Neural progenitor cell (in vitro differentiated cells): Measurements from ENCODE around the gene MYBBP1A. TPM values are rescaled to one million over a fixed set of nuclear protein-coding genes. Genes with fewer than 3 reads are reported as not detected.

ENCODE experiments used
- DNase-seq: peaks from one replicate; pipeline ENCODE4 v3.0.0-alpha.2; 2016; ENCODE audit warnings: low spot score
- H2AFZ ChIP-seq: fragments of 200-600 bp; sonication (generic); replicated peaks from 2 replicates; pipeline ENCODE4 v1.6.1; 2016; ENCODE audit warnings: antibody characterized with exemption
- H3F3A ChIP-seq: fragments of 200-600 bp; sonication (generic); 2 replicates; pipeline ENCODE4 v1.6.1; 2016; ENCODE audit warnings: antibody characterized with exemption, low read depth
- H3K27ac ChIP-seq: fragments of 200-600 bp; sonication (generic); 2 replicates; pipeline ENCODE4 v1.5.1; 2016; ENCODE audit warnings: mild to moderate bottlenecking
- H3K27me3 ChIP-seq: fragments of 200-600 bp; sonication (generic); 2 replicates; pipeline ENCODE4 v1.6.1; 2016; ENCODE audit warnings: mild to moderate bottlenecking, moderate library complexity
- H3K36me3 ChIP-seq: fragments of 200-600 bp; sonication (generic); 2 replicates; pipeline ENCODE4 v1.5.1; 2016
- H3K4me1 ChIP-seq: fragments of 200-600 bp; sonication (generic); 2 replicates; pipeline ENCODE4 v1.6.1; 2016; ENCODE audit warnings: mixed run types
- H3K4me2 ChIP-seq: fragments of 200-600 bp; sonication (generic); 2 replicates; pipeline ENCODE4 v1.6.1; 2016
- H3K4me3 ChIP-seq: fragments of 200-600 bp; sonication (generic); 2 replicates; pipeline ENCODE4 v1.5.1; 2016
- H3K79me2 ChIP-seq: fragments of 200-600 bp; sonication (generic); 2 replicates; pipeline ENCODE4 v1.6.1; 2016; ENCODE audit warnings: low read depth
- H3K9ac ChIP-seq: fragments of 200-600 bp; sonication (generic); 2 replicates; pipeline ENCODE4 v1.6.1; 2016
- H3K9me3 ChIP-seq: fragments of 200-600 bp; sonication (generic); 2 replicates; pipeline ENCODE4 v1.5.1; 2016; ENCODE audit warnings: low read depth
- H4K20me1 ChIP-seq: fragments of 200-600 bp; sonication (generic); 2 replicates; pipeline ENCODE4 v1.6.1; 2016; ENCODE audit warnings: low read depth
- H3K27ac Mint-ChIP-seq: 3 replicates; pipeline ENCODE4 v1.8.0; 2021; ENCODE audit warnings: mixed read lengths
- H3K27me3 Mint-ChIP-seq: 2 replicates; pipeline ENCODE4 v1.8.0; 2022; ENCODE audit warnings: low read depth, mild to moderate bottlenecking, inconsistent platforms, moderate library complexity, mixed read lengths; ENCODE audit not compliant: insufficient read depth
- H3K36me3 Mint-ChIP-seq: 3 replicates; pipeline ENCODE4 v1.8.0; 2021; ENCODE audit warnings: mixed read lengths
- H3K4me1 Mint-ChIP-seq: 3 replicates; pipeline ENCODE4 v1.8.0; 2021; ENCODE audit warnings: mixed read lengths
- H3K4me3 Mint-ChIP-seq: 3 replicates; pipeline ENCODE4 v1.8.0; 2021; ENCODE audit warnings: mild to moderate bottlenecking, moderate library complexity, mixed read lengths
- H3K9me3 Mint-ChIP-seq: 3 replicates; pipeline ENCODE4 v1.8.0; 2020; ENCODE audit warnings: mixed read lengths
- CTCF ChIP-seq: fragments of 200-600 bp; sonication (generic); IDR thresholded peaks from 2 replicates; pipeline ENCODE4 v1.5.1; 2017; ENCODE audit warnings: antibody characterized with exemption, mild to moderate bottlenecking
- EZH2 ChIP-seq: fragments of 200-600 bp; sonication (generic); IDR thresholded peaks from 2 replicates; pipeline ENCODE4 v1.6.1; 2017; ENCODE audit warnings: antibody characterized with exemption, mild to moderate bottlenecking, moderate library complexity
- EZH2phosphoT487 ChIP-seq: fragments of 200-600 bp; sonication (generic); IDR thresholded peaks from 2 replicates; pipeline ENCODE4 v1.6.1; 2017; ENCODE audit warnings: antibody characterized with exemption
- total RNA-seq: library from RNA; depleted of rRNA; stranded (reverse); fragments of >200 nt; gene quantifications from 2 replicates; pipeline ENCODE4 v1.2.3, GENCODE V29; 2015; ENCODE audit warnings: low replicate concordance

Gene MYBBP1A
- total RNA-seq, 1 donor from 2014 or later, result 17.4 TPM

GRCh38 chr17:4502466-4503154 is 52.6 kb downstream of the MYBBP1A start:
- Histone ChIP-seq H3K4me1 (peaks cover 15% of the 10 kb centered on the region), H3K27me3 (peaks cover 53% of the 10 kb centered on the region), H3K79me2 (no peaks in the 10 kb centered on the region), H3F3A (peaks cover 18% of the 10 kb centered on the region), H3K4me3 (no peak overlapping the region), H2AFZ (no peak overlapping the region), H4K20me1 (peaks cover 21% of the 10 kb centered on the region), H3K9me3 (no peaks in the 10 kb centered on the region), H3K27ac (no peak overlapping the region), H3K36me3 (no peaks in the 10 kb centered on the region), H3K9ac (no peak overlapping the region), H3K4me2 (no peak overlapping the region)
- H3K27ac Mint-ChIP-seq, result no peak overlapping the region
- peaks cover 13% of the 10 kb centered on the region for H3K4me1 Mint-ChIP-seq
- H3K4me3 Mint-ChIP-seq, result no peak overlapping the region
- no peak for DNase-seq
- TF ChIP-seq EZH2 (no peak), EZH2phosphoT487 (no peak), CTCF (no peak)
- no peaks in the 10 kb centered on the region for H3K36me3 Mint-ChIP-seq
- H3K9me3 Mint-ChIP-seq, result no peaks in the 10 kb centered on the region
- H3K27me3 Mint-ChIP-seq, result peaks cover 46% of the 10 kb centered on the region

DNA sequence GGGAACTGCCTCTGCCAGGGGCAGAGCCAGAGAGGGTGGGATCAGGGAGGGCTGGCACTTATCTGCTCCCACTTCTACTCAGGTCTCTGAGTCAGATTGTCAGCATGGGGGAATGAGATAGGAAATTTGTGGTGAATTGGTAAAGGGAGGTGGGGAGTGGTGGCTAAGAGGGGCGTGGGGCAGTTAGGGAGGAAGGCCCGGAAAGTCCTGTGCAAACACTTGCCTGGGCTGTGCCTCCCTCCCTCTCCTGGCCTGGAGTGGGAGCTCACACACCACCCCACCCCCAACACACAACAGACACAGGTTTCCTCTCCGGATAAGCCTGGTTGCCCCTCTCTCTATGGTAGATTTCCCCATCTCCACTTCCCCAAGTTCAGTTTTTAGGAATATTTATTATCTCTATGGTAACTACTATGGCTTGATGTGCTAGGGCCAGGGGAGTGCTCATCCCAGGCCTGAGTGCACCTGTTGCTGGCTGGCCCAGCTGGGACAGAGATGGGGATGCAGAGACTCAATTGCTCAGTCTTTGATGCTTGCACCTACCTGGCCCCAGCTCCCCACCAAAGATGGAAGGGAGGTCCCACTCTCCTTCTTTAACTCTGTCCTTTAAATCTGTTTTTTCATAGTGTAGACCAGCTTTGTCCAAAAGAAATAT is 53.8 kb downstream of the MYBBP1A start:
- no peak overlapping the region for H3K4me3 ChIP-seq
- peaks cover 18% of the 10 kb centered on the region for H3F3A ChIP-seq
- peaks cover 65% of the 10 kb centered on the region for H3K27me3 ChIP-seq

DNA sequence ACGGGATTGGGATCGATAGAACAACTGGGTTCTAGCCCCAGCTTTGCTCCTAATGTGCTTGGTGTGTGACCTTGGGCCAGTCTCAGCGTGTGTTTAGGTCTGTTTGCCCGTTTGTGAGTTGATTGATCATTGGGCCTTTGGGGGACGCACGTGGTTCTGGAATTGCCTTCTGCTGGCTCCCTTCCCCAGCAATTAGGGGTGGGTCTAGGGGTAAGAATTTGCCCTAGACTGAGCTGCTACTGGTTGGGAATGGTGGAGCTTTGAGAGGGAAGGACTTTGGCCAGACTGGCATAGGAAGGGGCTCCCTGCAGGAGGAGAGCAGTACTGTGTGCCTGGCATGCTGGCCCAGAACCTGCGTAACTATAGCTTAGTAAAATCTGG is 55.0 kb downstream of the MYBBP1A start:
- Histone ChIP-seq H3K4me1 (peaks cover 11% of the 10 kb centered on the region), H3K9ac (no peak overlapping the region), H3K79me2 (no peaks in the 10 kb centered on the region), H2AFZ (no peak overlapping the region), H3K9me3 (no peaks in the 10 kb centered on the region), H3K36me3 (no peaks in the 10 kb centered on the region), H3F3A (peaks cover 15% of the 10 kb centered on the region), H3K4me2 (peak overlapping the region; percentile 84), H4K20me1 (peaks cover 26% of the 10 kb centered on the region), H3K27ac (no peak overlapping the region), H3K4me3 (peak overlapping the region; percentile 49), H3K27me3 (peaks cover 76% of the 10 kb centered on the region)
- Mint-ChIP-seq H3K4me1 (peaks cover 17% of the 10 kb centered on the region), H3K36me3 (no peaks in the 10 kb centered on the region), H3K9me3 (no peaks in the 10 kb centered on the region), H3K27me3 (peaks cover 54% of the 10 kb centered on the region), H3K27ac (no peak overlapping the region), H3K4me3 (peak overlapping the region; percentile 82)
- no peak for DNase-seq
- TF ChIP-seq EZH2 (no peak), CTCF (no peak), EZH2phosphoT487 (no peak)

More for the DNA sequence above, 53.8 kb downstream of the MYBBP1A start:
- TF ChIP-seq EZH2phosphoT487 (no peak), CTCF (no peak), EZH2 (no peak)
- Mint-ChIP-seq H3K27ac (no peak overlapping the region), H3K4me1 (peaks cover 17% of the 10 kb centered on the region), H3K4me3 (no peak overlapping the region), H3K27me3 (peaks cover 54% of the 10 kb centered on the region), H3K9me3 (no peaks in the 10 kb centered on the region), H3K36me3 (no peaks in the 10 kb centered on the region)
- H3K27ac ChIP-seq, result no peak overlapping the region
- DNase-seq, result no peak
- peaks cover 26% of the 10 kb centered on the region for H4K20me1 ChIP-seq
- H3K79me2 ChIP-seq, result no peaks in the 10 kb centered on the region
- H3K4me2 ChIP-seq, result no peak overlapping the region
- peaks cover 15% of the 10 kb centered on the region for H3K4me1 ChIP-seq
- no peaks in the 10 kb centered on the region for H3K36me3 ChIP-seq
- no peaks in the 10 kb centered on the region for H3K9me3 ChIP-seq
- no peak overlapping the region for H3K9ac ChIP-seq
- no peak overlapping the region for H2AFZ ChIP-seq
